H1 (cell line): Measurements from ENCODE around the gene SOWAHD. TPM values are rescaled to one million over a fixed set of nuclear protein-coding genes. Genes with fewer than 3 reads are reported as not detected.
"Not testable (repeated sequence)": the region's sequence is repeated elsewhere in the genome, so short reads cannot be mapped to it uniquely, and the experiment has no call there.

Experiments
- CTCF ChIA-PET: fragments of 300-600 bp; sonication (Branson Sonifier 250); formaldehyde crosslinking; loops from one replicate; lab custom pipeline; 2021; ENCODE audit not compliant: partially characterized antibody; lab: Charles Lee
- POLR2A ChIA-PET: fragments of 300-600 bp; sonication (Branson Sonifier 250); formaldehyde crosslinking; loops from one replicate; lab custom pipeline; 2021; ENCODE audit warnings: inconsistent platforms; ENCODE audit not compliant: partially characterized antibody; lab: Charles Lee
- DNase-seq, 2 experiments: peaks; one replicate each; pipeline versions ENCODE4 v3.0.0 to v3.0.0-alpha.2; 2010 to 2022; ENCODE audit warnings: low spot score in 2 of 2, low read depth in 1 of 2, mixed read lengths in 1 of 2
- FAIRE-seq: peaks from 2 replicates; lab custom pipeline; 2011; peaks lifted over from hg19 to GRCh38; lab: Jason Lieb, UNC
- H2AFZ ChIP-seq: 2 replicates; pipeline ENCODE4 v1.8.1; 2012; ENCODE audit warnings: low read length, inconsistent platforms
- H2AK5ac ChIP-seq: 2 replicates; pipeline ENCODE4 v1.6.1; 2013; ENCODE audit warnings: low read depth, low read length
- H2BK120ac ChIP-seq: replicated peaks from 2 replicates; pipeline ENCODE3; 2013; ENCODE audit warnings: low read depth, low read length, inconsistent platforms
- H2BK12ac ChIP-seq: 2 replicates; pipeline ENCODE4 v1.6.1; 2013; ENCODE audit warnings: low read depth, low read length
- H2BK15ac ChIP-seq: 2 replicates; pipeline ENCODE4 v1.6.1; 2013; ENCODE audit warnings: low read length
- H2BK20ac ChIP-seq: 2 replicates; pipeline ENCODE4 v1.6.1; 2013; ENCODE audit warnings: low read length
- H2BK5ac ChIP-seq: 2 replicates; pipeline ENCODE4 v1.6.1; 2013; ENCODE audit warnings: low read depth, low read length
- H3K14ac ChIP-seq: 2 replicates; pipeline ENCODE4 v1.6.1; 2013; ENCODE audit warnings: inconsistent platforms; ENCODE audit not compliant: insufficient read length
- H3K18ac ChIP-seq: 2 replicates; pipeline ENCODE4 v1.6.1; 2013; ENCODE audit warnings: low read length; ENCODE audit errors: extremely low read depth
- H3K23ac ChIP-seq: 2 replicates; pipeline ENCODE4 v1.6.1; 2013; ENCODE audit warnings: inconsistent platforms; ENCODE audit not compliant: insufficient read length
- H3K23me2 ChIP-seq: 2 replicates; pipeline ENCODE4 v1.6.1; 2013; ENCODE audit warnings: low read depth, low read length
- H3K27ac ChIP-seq: 2 replicates; pipeline ENCODE4 v1.6.1; 2011; ENCODE audit warnings: low read depth, low read length, inconsistent platforms
- H3K27me3 ChIP-seq, 4 experiments: replicated peaks in 1 of 4; 1 replicate in 1 of 4; 2 replicates in 3 of 4; pipeline versions ENCODE4 v1.6.1 to v1.8.1; 2011 to 2013; ENCODE audit warnings: low read length in 3 of 4, mild to moderate bottlenecking in 3 of 4, inconsistent platforms in 2 of 4, mixed read lengths in 2 of 4, moderate library complexity in 1 of 4; ENCODE audit not compliant: control insufficient read depth in 3 of 4, insufficient read depth in 3 of 4; ENCODE audit errors: extremely low read depth in 1 of 4
- H3K36me3 ChIP-seq, 4 experiments: 2 replicates each; pipeline versions ENCODE4 v1.6.1 to v1.8.1; 2011 to 2013; ENCODE audit warnings: mild to moderate bottlenecking in 4 of 4, low read length in 3 of 4, moderate library complexity in 2 of 4, control low read depth in 1 of 4, inconsistent platforms in 1 of 4; ENCODE audit not compliant: insufficient read depth in 4 of 4, control insufficient read depth in 2 of 4
- H3K4ac ChIP-seq: replicated peaks from 2 replicates; pipeline ENCODE3; 2013; ENCODE audit warnings: low read length, low read depth, mixed read lengths, inconsistent platforms; ENCODE audit not compliant: insufficient read length
- H3K4me1 ChIP-seq, 4 experiments: replicated peaks in 1 of 4; 1 replicate in 1 of 4; 2 replicates in 3 of 4; pipeline versions ENCODE4 v1.6.1 to v1.8.1; 2011 to 2013; ENCODE audit warnings: low read length in 3 of 4, inconsistent platforms in 2 of 4, mixed read lengths in 1 of 4; ENCODE audit not compliant: insufficient read depth in 4 of 4, control insufficient read depth in 3 of 4
- H3K4me2 ChIP-seq, 2 experiments: 2 replicates each; pipeline versions ENCODE4 v1.6.1 to v1.8.1; 2011 to 2013; ENCODE audit warnings: low read depth in 2 of 2, low read length in 2 of 2, control low read depth in 1 of 2, inconsistent platforms in 1 of 2, mild to moderate bottlenecking in 1 of 2; ENCODE audit not compliant: insufficient read depth in 1 of 2
- H3K4me3 ChIP-seq, 4 experiments: fragments of 200-600, 300-600 bp in 1 of 4; sonication (generic), shearing (Covaris generic), sonication (Bioruptor Twin) in 1 of 4; 2 replicates each; pipeline versions ENCODE4 v1.5.1 to v1.8.1; 2011 to 2016; ENCODE audit warnings: low read length in 4 of 4, low read depth in 3 of 4, control low read depth in 2 of 4, inconsistent platforms in 2 of 4, mild to moderate bottlenecking in 2 of 4, mixed read lengths in 1 of 4, moderate library complexity in 1 of 4; ENCODE audit not compliant: insufficient read depth in 2 of 4; ENCODE audit errors: extremely low read depth in 1 of 4
- H3K56ac ChIP-seq: replicated peaks from 2 replicates; pipeline ENCODE3; 2013; ENCODE audit warnings: low read depth, mild to moderate bottlenecking, mixed read lengths, low read length, inconsistent platforms; ENCODE audit not compliant: insufficient read length
- H3K79me1 ChIP-seq: 2 replicates; pipeline ENCODE4 v1.6.1; 2013; ENCODE audit warnings: low read depth, low read length, control low read depth
- H3K79me2 ChIP-seq, 2 experiments: 2 replicates each; pipeline versions ENCODE4 v1.6.1 to v1.8.1; 2012 to 2013; ENCODE audit warnings: low read length in 2 of 2, mild to moderate bottlenecking in 2 of 2, inconsistent platforms in 1 of 2; ENCODE audit not compliant: insufficient read depth in 2 of 2, control insufficient read depth in 1 of 2
- H3K9ac ChIP-seq, 4 experiments: replicated peaks in 1 of 4; 1 replicate in 1 of 4; 2 replicates in 3 of 4; pipeline versions ENCODE4 v1.6.1 to v1.8.1; 2011 to 2013; ENCODE audit warnings: low read depth in 3 of 4, low read length in 3 of 4, control low read depth in 2 of 4, mild to moderate bottlenecking in 2 of 4, moderate library complexity in 2 of 4, inconsistent platforms in 1 of 4; ENCODE audit errors: extremely low read depth in 1 of 4
- H3K9me3 ChIP-seq, 2 experiments: 2 replicates each; pipeline versions ENCODE4 v1.6.1 to v1.8.1; 2012 to 2013; ENCODE audit warnings: mild to moderate bottlenecking in 2 of 2, moderate library complexity in 2 of 2, control low read depth in 1 of 2, inconsistent platforms in 1 of 2, low read depth in 1 of 2, low read length in 1 of 2, mixed read lengths in 1 of 2; ENCODE audit not compliant: insufficient read depth in 2 of 2
- H4K20me1 ChIP-seq, 2 experiments: replicated peaks in 1 of 2; 2 replicates each; pipeline versions ENCODE3 to v1.8.1; 2011 to 2013; ENCODE audit warnings: inconsistent platforms in 2 of 2, low read length in 2 of 2, mild to moderate bottlenecking in 1 of 2; ENCODE audit not compliant: insufficient read depth in 2 of 2, control insufficient read depth in 1 of 2
- H4K5ac ChIP-seq: 2 replicates; pipeline ENCODE4 v1.6.1; 2013; ENCODE audit warnings: low read length, low read depth, mixed read lengths, inconsistent platforms; ENCODE audit not compliant: insufficient read length
- H4K8ac ChIP-seq: 2 replicates; pipeline ENCODE4 v1.8.0; 2013; ENCODE audit warnings: mild to moderate bottlenecking, moderate library complexity, low read length, inconsistent platforms; ENCODE audit not compliant: insufficient read depth; ENCODE audit errors: extremely low read depth
- H4K91ac ChIP-seq: replicated peaks from 2 replicates; pipeline ENCODE3; 2013; ENCODE audit warnings: low read length, mixed read lengths, inconsistent platforms; ENCODE audit not compliant: insufficient read length
- WGBS, 2 experiments: shearing (Covaris generic) in 1 of 2; methylation state at CpG; one replicate each; pipeline versions ENCODE4 v1.1.6 to v1.1.7; 2013 to 2015; ENCODE audit warnings: low lambda C conversion rate in 2 of 2, mixed read lengths in 2 of 2, inconsistent platforms in 1 of 2, low coverage in 1 of 2, missing lambda C conversion rate in 1 of 2; ENCODE audit not compliant: insufficient replicate concordance in 2 of 2, insufficient coverage in 1 of 2, insufficient read length in 1 of 2; ENCODE audit errors: extremely low coverage in 1 of 2, missing lambda C conversion rate in 1 of 2; 5-methylcytosine and 5-hydroxymethylcytosine counted together
- polyA plus RNA-seq, 7 experiments: library from polyadenylated mRNA; depleted of rRNA in 3 of 7; stranded (reverse) in 5 of 7; unstranded in 2 of 7; fragments of >200 nt in 5 of 7; fragments of 200-250 nt in 2 of 7; gene quantifications; 1 replicate in 5 of 7; 2 replicates in 1 of 7; 4 replicates in 1 of 7; pipeline versions ENCODE4 v1.2.1 to v1.2.3, GENCODE V29; 2011 to 2013; ENCODE audit warnings: missing spikeins in 2 of 7, mixed read lengths in 2 of 7
- total RNA-seq: library from RNA; stranded (reverse); fragmentation: NEBNext Ultra II Directional; extraction: Animal tissue kit (Norgen Biotek cat#: 25700); gene quantifications from 2 replicates; pipeline ENCODE4 v1.2.1, GENCODE V29; 2021

SOWAHD gene
- total and polyA plus RNA-seq, 2 of the 8 experiments (the other 6 are each of a cell fraction or from before 2014, with no cell fraction given), result 1.7 to 2.9 TPM

GRCh38 chrX:119768436-119768835, 10.0 kb downstream of the SOWAHD start:
- H3K56ac ChIP-seq, H2BK120ac ChIP-seq, H3K36me3 ChIP-seq, CTCF ChIA-PET, H3K4me1 ChIP-seq, H3K79me1 ChIP-seq, H2BK12ac ChIP-seq, H3K14ac ChIP-seq, H3K23me2 ChIP-seq, FAIRE-seq, H4K8ac ChIP-seq, H3K27me3 ChIP-seq, H2BK5ac ChIP-seq, H3K4ac ChIP-seq, H4K20me1 ChIP-seq, H3K23ac ChIP-seq, H3K4me2 ChIP-seq, H4K91ac ChIP-seq, H2BK15ac ChIP-seq, H3K9me3 ChIP-seq, H3K18ac ChIP-seq, H3K4me3 ChIP-seq, H3K79me2 ChIP-seq, DNase-seq, H3K9ac ChIP-seq, H4K5ac ChIP-seq, H2BK20ac ChIP-seq, H2AK5ac ChIP-seq, H2AFZ ChIP-seq, H3K27ac ChIP-seq: not testable (repeated sequence)
- POLR2A ChIA-PET, result interaction anchor here (0.7 kb wide), 1 partner anchor 9 kb away, joined by 3 read pairs; no protein-coding TSS in a partner anchor
- 96% methylated on average over 5 of the region's 11 CpGs; no CpG with 5 or more reads in 1 of the 2 experiments for WGBS, 2 experiments
